Activated T-cell treated with anti-CD3 and anti-CD28 coated beads, Interleukin-2, amount 50 U/mL, for 24 hours (primary cell): Measurements from ENCODE around the gene NFATC3.

Experiments used
- DNase-seq: peaks from one replicate; pipeline ENCODE4 v3.0.0-alpha.2; 2020
- H3K27ac Mint-ChIP-seq: 2 replicates; pipeline ENCODE4 v1.8.0; 2020; ENCODE audit warnings: mild to moderate bottlenecking, mixed read lengths
- H3K27me3 Mint-ChIP-seq: 2 replicates; pipeline ENCODE4 v1.8.0; 2020; ENCODE audit warnings: mixed read lengths
- H3K36me3 Mint-ChIP-seq: 2 replicates; pipeline ENCODE4 v1.8.0; 2020; ENCODE audit warnings: low read depth, mixed read lengths
- H3K4me1 Mint-ChIP-seq: 2 replicates; pipeline ENCODE4 v1.8.0; 2020; ENCODE audit warnings: low read depth, mixed read lengths
- H3K4me3 Mint-ChIP-seq: 2 replicates; pipeline ENCODE4 v1.8.0; 2020; ENCODE audit warnings: mild to moderate bottlenecking, moderate library complexity, mixed read lengths
- H3K9me3 Mint-ChIP-seq: 2 replicates; pipeline ENCODE4 v1.8.0; 2020; ENCODE audit warnings: mixed read lengths

NFATC3 gene

GRCh38 chr16:68068926-68069325, 16.2 kb upstream of the NFATC3 start:
- H3K4me3 Mint-ChIP-seq: no peak overlapping the region
- peak overlapping the region; percentile 52 for H3K27ac Mint-ChIP-seq
- H3K4me1 Mint-ChIP-seq: peaks cover 78% of the 10 kb centered on the region
- peaks cover 89% of the 10 kb centered on the region for H3K36me3 Mint-ChIP-seq
- H3K9me3 Mint-ChIP-seq: no peaks in the 10 kb centered on the region
- no peak for DNase-seq
- H3K27me3 Mint-ChIP-seq: no peaks in the 10 kb centered on the region

- Mint-ChIP-seq H3K27me3 (no peaks in the 10 kb centered on the region), H3K36me3 (peaks cover 89% of the 10 kb centered on the region), H3K27ac (peak overlapping the region; percentile 87), H3K4me1 (peaks cover 78% of the 10 kb centered on the region), H3K9me3 (no peaks in the 10 kb centered on the region), H3K4me3 (no peak overlapping the region)
- no peak for DNase-seq
These were observed 15.5 kb upstream of the NFATC3 start for GRCh38 chr16:68069511-68070248.

GRCh38 chr16:68070249-68070730, 14.9 kb upstream of the NFATC3 start:
- Mint-ChIP-seq H3K4me3 (no peak overlapping the region), H3K27ac (peak overlapping the region; percentile 87), H3K9me3 (no peaks in the 10 kb centered on the region), H3K27me3 (no peaks in the 10 kb centered on the region), H3K36me3 (peaks cover 89% of the 10 kb centered on the region), H3K4me1 (peaks cover 78% of the 10 kb centered on the region)
- no peak for DNase-seq

- Mint-ChIP-seq H3K9me3 (no peaks in the 10 kb centered on the region), H3K4me1 (peaks cover 80% of the 10 kb centered on the region), H3K27me3 (no peaks in the 10 kb centered on the region), H3K36me3 (peaks cover 90% of the 10 kb centered on the region), H3K27ac (peak overlapping the region; percentile 87), H3K4me3 (no peak overlapping the region)
- no peak for DNase-seq
These were observed 14.2 kb upstream of the NFATC3 start for GRCh38 chr16:68070806-68071517.

GRCh38 chr16:68071518-68071901, 13.7 kb upstream of the NFATC3 start:
- H3K27ac Mint-ChIP-seq: peak overlapping the region; percentile 87
- H3K4me3 Mint-ChIP-seq: no peak overlapping the region
- H3K36me3 Mint-ChIP-seq: peaks cover 90% of the 10 kb centered on the region
- no peaks in the 10 kb centered on the region for H3K27me3 Mint-ChIP-seq
- no peak for DNase-seq
- H3K4me1 Mint-ChIP-seq: peaks cover 80% of the 10 kb centered on the region
- no peaks in the 10 kb centered on the region for H3K9me3 Mint-ChIP-seq

GRCh38 chr16:68072038-68072695, 13.0 kb upstream of the NFATC3 start:
- Mint-ChIP-seq H3K4me3 (no peak overlapping the region), H3K27ac (peak overlapping the region; percentile 37)

GRCh38 chr16:68073902-68074760, 11.0 kb upstream of the NFATC3 start:
- Mint-ChIP-seq H3K27ac (peak overlapping the region; percentile 85), H3K4me3 (no peak overlapping the region), H3K4me1 (peaks cover 83% of the 10 kb centered on the region), H3K36me3 (peaks cover 93% of the 10 kb centered on the region), H3K9me3 (no peaks in the 10 kb centered on the region), H3K27me3 (no peaks in the 10 kb centered on the region)
- DNase-seq: no peak

More at GRCh38 chr16:68072038-68072695, 13.0 kb upstream of the NFATC3 start:
- DNase-seq: no peak
- peaks cover 92% of the 10 kb centered on the region for H3K36me3 Mint-ChIP-seq
- no peaks in the 10 kb centered on the region for H3K9me3 Mint-ChIP-seq
- no peaks in the 10 kb centered on the region for H3K27me3 Mint-ChIP-seq
- H3K4me1 Mint-ChIP-seq: peaks cover 80% of the 10 kb centered on the region

GRCh38 chr16:68074850-68075555, 10.2 kb upstream of the NFATC3 start:
- DNase-seq: peak; percentile 60
- Mint-ChIP-seq H3K4me1 (peaks cover 83% of the 10 kb centered on the region), H3K27me3 (no peaks in the 10 kb centered on the region)

GRCh38 chr16:68075980-68076379, 9.2 kb upstream of the NFATC3 start:
- Mint-ChIP-seq H3K4me1 (peaks cover 82% of the 10 kb centered on the region), H3K36me3 (peaks cover 86% of the 10 kb centered on the region), H3K27me3 (no peaks in the 10 kb centered on the region), H3K9me3 (no peaks in the 10 kb centered on the region), H3K4me3 (no peak overlapping the region), H3K27ac (peak overlapping the region; percentile 71)
- DNase-seq: no peak

More at GRCh38 chr16:68074850-68075555, 10.2 kb upstream of the NFATC3 start:
- Mint-ChIP-seq H3K4me3 (no peak overlapping the region), H3K36me3 (peaks cover 93% of the 10 kb centered on the region), H3K27ac (peak overlapping the region; percentile 85), H3K9me3 (no peaks in the 10 kb centered on the region)

- no peak for DNase-seq
- H3K4me1 Mint-ChIP-seq: peaks cover 82% of the 10 kb centered on the region
- peak overlapping the region; percentile 71 for H3K27ac Mint-ChIP-seq
- peaks cover 85% of the 10 kb centered on the region for H3K36me3 Mint-ChIP-seq
- no peak overlapping the region for H3K4me3 Mint-ChIP-seq
- H3K9me3 Mint-ChIP-seq: no peaks in the 10 kb centered on the region
- no peaks in the 10 kb centered on the region for H3K27me3 Mint-ChIP-seq
These were observed 8.6 kb upstream of the NFATC3 start for GRCh38 chr16:68076560-68076959.

GRCh38 chr16:68077866-68078700, 7.1 kb upstream of the NFATC3 start:
- no peaks in the 10 kb centered on the region for H3K9me3 Mint-ChIP-seq
- no peaks in the 10 kb centered on the region for H3K27me3 Mint-ChIP-seq
- DNase-seq: no peak
- H3K27ac Mint-ChIP-seq: peak overlapping the region; percentile 97
- peaks cover 84% of the 10 kb centered on the region for H3K4me1 Mint-ChIP-seq
- H3K4me3 Mint-ChIP-seq: peak overlapping the region; percentile 72
- peaks cover 70% of the 10 kb centered on the region for H3K36me3 Mint-ChIP-seq

- H3K9me3 Mint-ChIP-seq: no peaks in the 10 kb centered on the region
- no peak for DNase-seq
- peak overlapping the region; percentile 97 for H3K27ac Mint-ChIP-seq
- peaks cover 88% of the 10 kb centered on the region for H3K4me1 Mint-ChIP-seq
- no peaks in the 10 kb centered on the region for H3K27me3 Mint-ChIP-seq
- peak overlapping the region; percentile 72 for H3K4me3 Mint-ChIP-seq
- peaks cover 71% of the 10 kb centered on the region for H3K36me3 Mint-ChIP-seq
These were observed 6.3 kb upstream of the NFATC3 start for GRCh38 chr16:68078701-68079375.

- H3K27me3 Mint-ChIP-seq: no peaks in the 10 kb centered on the region
- no peak for DNase-seq
- H3K27ac Mint-ChIP-seq: peak overlapping the region; percentile 97
- H3K36me3 Mint-ChIP-seq: peaks cover 71% of the 10 kb centered on the region
- H3K9me3 Mint-ChIP-seq: no peaks in the 10 kb centered on the region
- peaks cover 88% of the 10 kb centered on the region for H3K4me1 Mint-ChIP-seq
- peak overlapping the region; percentile 72 for H3K4me3 Mint-ChIP-seq
These were observed 5.9 kb upstream of the NFATC3 start for GRCh38 chr16:68079376-68079625.
